Skeletal muscle tissue (tissue), 4 donors: ENCODE results near the gene PTPRN2. TPM values are rescaled to one million over a fixed set of nuclear protein-coding genes. Genes with fewer than 3 reads are reported as not detected.

Experiments used
- H3K27ac ChIP-seq: one replicate; pipeline ENCODE4 v1.7.0; 2013; ENCODE audit warnings: mild to moderate bottlenecking, low read depth, low read length, inconsistent platforms
- H3K27me3 ChIP-seq, 3 donors: one replicate each; pipeline ENCODE4 v1.7.0; 2013; ENCODE audit warnings: low read length in 3 of 3; ENCODE audit not compliant: control insufficient read depth in 3 of 3, insufficient read depth in 3 of 3
- H3K36me3 ChIP-seq, 3 donors: one replicate each; pipeline ENCODE4 v1.7.0; 2013; ENCODE audit warnings: low read length in 3 of 3; ENCODE audit not compliant: control insufficient read depth in 3 of 3, insufficient read depth in 3 of 3
- H3K4me1 ChIP-seq, 3 donors: one replicate each; pipeline ENCODE4 v1.7.0; 2013; ENCODE audit warnings: low read length in 3 of 3, mild to moderate bottlenecking in 3 of 3; ENCODE audit not compliant: control insufficient read depth in 3 of 3, insufficient read depth in 3 of 3
- H3K4me3 ChIP-seq, 3 donors: one replicate each; pipeline ENCODE4 v1.7.0; 2013; ENCODE audit warnings: low read length in 3 of 3
- H3K9ac ChIP-seq, 3 donors: one replicate each; pipeline ENCODE4 v1.7.0; 2013; ENCODE audit warnings: low read length in 3 of 3, mild to moderate bottlenecking in 3 of 3, moderate library complexity in 2 of 3, low read depth in 1 of 3
- H3K9me3 ChIP-seq, 3 donors: one replicate each; pipeline ENCODE4 v1.7.0; 2013; ENCODE audit warnings: low read length in 3 of 3; ENCODE audit not compliant: control insufficient read depth in 3 of 3
- total RNA-seq: library from RNA; depleted of rRNA; stranded (reverse); fragments of >200 nt; gene quantifications from one replicate; pipeline ENCODE4 v1.2.3, GENCODE V29; 2014
- donor health status: Osteomylitis.

PTPRN2 gene
- total RNA-seq, 1 donor from 2014 or later: 1.6 TPM

DNA sequence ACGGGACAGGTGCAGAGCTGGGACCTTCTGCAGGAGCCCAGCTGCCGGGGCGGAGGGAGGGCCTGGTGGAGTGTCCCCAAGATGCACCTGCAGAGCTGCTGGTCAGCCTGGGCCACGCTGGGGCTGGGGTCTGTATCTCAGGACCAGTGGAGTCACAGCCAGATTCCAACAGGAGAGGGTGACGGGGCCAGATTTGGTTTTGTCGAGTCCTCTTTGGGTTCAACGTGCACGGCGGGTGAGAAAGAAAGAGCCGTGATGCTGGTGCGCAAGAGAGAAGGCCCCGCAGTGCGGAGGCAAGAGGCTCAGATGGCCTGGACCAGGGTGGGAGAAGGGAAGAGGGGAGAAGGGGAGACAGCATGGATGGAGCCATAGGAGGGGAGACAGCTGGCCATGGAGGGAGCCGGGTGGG is 462.9 kb downstream of the PTPRN2 start:
- H3K4me1 ChIP-seq: no peaks in the 10 kb centered on the region
- H3K36me3 ChIP-seq: no peaks in the 10 kb centered on the region
- no peak overlapping the region for H3K4me3 ChIP-seq
- no peaks in the 10 kb centered on the region for H3K27me3 ChIP-seq
- H3K9ac ChIP-seq: no peak overlapping the region
- no peak overlapping the region for H3K27ac ChIP-seq
- H3K9me3 ChIP-seq: peaks cover 0 to 5% (median 3%) of the 10 kb centered on the region in 3 donors

DNA sequence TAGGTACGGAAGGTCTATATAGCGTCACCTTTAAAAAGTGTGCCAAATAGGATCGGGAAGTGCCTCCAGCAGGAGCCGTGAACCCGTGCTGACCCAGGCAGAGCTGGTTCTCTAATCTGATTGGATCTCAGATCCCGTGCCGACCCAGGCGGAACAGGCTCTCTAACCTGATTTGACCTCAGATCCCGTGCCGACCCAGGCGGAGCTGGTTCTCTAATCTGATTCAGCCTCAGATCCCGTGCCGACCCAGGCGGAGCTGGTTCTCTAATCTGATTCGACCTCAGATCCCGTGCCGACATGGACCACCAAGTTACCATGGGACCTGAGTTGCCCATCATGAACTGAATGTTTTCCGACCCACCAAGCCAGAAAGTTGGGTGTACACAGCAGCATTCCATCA is 463.9 kb downstream of the PTPRN2 start:
- H3K27ac ChIP-seq: no peak overlapping the region
- no peak overlapping the region for H3K4me3 ChIP-seq
- peaks cover 0 to 3% (median 3%) of the 10 kb centered on the region in 3 donors for H3K9me3 ChIP-seq
- no peaks in the 10 kb centered on the region for H3K27me3 ChIP-seq
- no peaks in the 10 kb centered on the region for H3K36me3 ChIP-seq
- H3K4me1 ChIP-seq: no peaks in the 10 kb centered on the region
- H3K9ac ChIP-seq: no peak overlapping the region

DNA sequence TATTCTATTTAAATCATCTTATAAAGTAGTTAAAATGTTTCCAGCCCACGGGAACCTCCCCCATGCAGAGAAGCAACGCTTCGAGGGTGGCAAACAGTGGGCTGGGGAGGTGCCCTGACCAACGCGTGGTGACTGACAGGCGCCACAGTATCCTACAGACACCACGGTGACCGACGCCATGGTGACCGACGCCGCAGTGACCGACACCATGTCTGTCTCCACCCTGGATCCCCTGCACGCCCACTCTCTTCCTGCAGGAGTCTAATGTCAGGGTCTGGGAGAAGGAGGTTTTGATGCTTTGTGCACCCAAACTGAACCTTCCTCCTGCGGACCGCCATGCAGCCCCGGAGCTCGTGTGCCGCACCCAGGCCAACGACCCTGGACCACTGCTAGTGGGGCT is 464.4 kb downstream of the PTPRN2 start:
- no peaks in the 10 kb centered on the region for H3K27me3 ChIP-seq
- H3K4me1 ChIP-seq: no peaks in the 10 kb centered on the region
- no peak overlapping the region for H3K4me3 ChIP-seq
- no peaks in the 10 kb centered on the region for H3K36me3 ChIP-seq
- H3K9me3 ChIP-seq: peaks cover 0 to 5% (median 3%) of the 10 kb centered on the region in 3 donors
- H3K9ac ChIP-seq: no peak overlapping the region
- H3K27ac ChIP-seq: no peak overlapping the region

DNA sequence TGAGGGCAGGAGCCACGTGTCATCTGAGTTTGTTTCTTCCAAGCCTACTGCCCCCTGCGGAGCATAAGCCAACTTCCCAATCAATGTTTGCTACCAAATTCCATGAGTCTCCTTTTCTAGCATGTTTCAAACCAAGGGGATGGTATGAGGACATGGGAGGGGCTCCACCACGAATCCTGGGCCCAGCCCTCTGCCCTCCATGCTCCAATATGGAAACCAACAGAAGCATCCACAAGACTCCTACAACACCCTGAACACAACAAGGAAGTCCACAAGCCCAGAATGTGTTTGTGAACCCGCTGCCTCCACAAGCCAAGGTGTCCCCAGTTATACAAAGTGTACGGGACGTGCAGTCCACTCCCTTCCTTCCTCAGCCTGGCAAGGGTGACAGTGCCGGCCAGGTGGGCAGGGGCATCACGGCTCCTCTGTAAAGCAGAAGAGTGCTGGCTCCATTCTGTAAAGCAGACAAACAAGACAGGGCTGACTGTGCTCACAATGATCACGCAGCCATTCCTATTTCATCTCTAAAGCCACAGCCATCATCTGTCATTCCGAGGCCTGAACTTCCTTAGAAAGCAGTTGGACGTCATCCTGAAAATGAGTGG is 466.1 kb downstream of the PTPRN2 start:
- peaks cover 0 to 5% (median 5%) of the 10 kb centered on the region in 3 donors for H3K9me3 ChIP-seq
- no peak overlapping the region for H3K9ac ChIP-seq

DNA sequence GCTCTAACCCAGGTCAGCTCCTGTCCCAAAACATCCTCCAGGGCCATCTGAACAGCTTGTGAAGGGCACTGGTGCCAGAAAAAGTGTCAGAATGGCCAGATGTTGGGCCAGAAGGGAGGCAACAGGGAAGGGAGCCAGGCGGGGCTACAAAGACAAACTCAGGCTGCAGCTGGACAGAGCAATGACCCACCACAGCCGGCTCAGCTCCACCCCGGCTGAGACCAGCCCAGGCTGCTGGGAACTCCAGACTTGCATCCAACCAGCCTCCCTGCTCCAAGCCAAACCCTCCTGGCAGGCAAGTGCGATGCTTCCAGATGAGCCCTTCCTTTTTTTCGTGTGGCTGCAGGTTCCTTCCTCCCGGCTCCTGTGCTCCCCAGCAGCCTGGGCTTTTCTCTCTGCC is 466.9 kb downstream of the PTPRN2 start:
- Histone ChIP-seq H3K27ac (no peak overlapping the region), H3K27me3 (no peaks in the 10 kb centered on the region), H3K4me3 (no peak overlapping the region), H3K36me3 (no peaks in the 10 kb centered on the region), H3K9ac (no peak overlapping the region), H3K9me3 (peaks cover 2 to 9% (median 8%) of the 10 kb centered on the region in 3 donors), H3K4me1 (no peaks in the 10 kb centered on the region)

More for the DNA sequence above, 466.1 kb downstream of the PTPRN2 start:
- Histone ChIP-seq H3K4me3 (no peak overlapping the region), H3K4me1 (no peaks in the 10 kb centered on the region), H3K27me3 (no peaks in the 10 kb centered on the region), H3K27ac (no peak overlapping the region), H3K36me3 (no peaks in the 10 kb centered on the region)

DNA sequence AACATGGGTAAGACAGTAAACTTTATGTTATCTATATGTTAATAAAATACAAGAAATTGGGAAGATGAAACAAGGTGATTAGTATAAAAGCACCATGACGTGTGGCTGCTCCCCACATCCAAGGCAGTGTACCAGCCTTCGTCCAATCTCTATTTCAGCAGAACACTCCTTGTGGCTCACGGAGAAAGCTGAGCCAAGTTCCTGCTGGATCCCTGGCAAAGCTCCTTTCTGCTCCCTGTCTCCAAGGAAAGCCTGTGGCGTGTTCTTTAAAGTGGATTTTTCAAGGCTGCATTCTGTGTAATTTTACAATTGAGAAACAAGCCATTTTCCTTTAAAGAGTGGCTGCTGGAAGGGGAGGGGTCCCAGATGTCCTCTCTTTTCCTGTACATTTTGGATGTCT is 467.3 kb downstream of the PTPRN2 start:
- Histone ChIP-seq H3K27me3 (no peaks in the 10 kb centered on the region), H3K36me3 (no peaks in the 10 kb centered on the region), H3K4me1 (no peaks in the 10 kb centered on the region), H3K9ac (no peak overlapping the region), H3K9me3 (peaks cover 2 to 9% (median 8%) of the 10 kb centered on the region in 3 donors), H3K4me3 (no peak overlapping the region), H3K27ac (no peak overlapping the region)

DNA sequence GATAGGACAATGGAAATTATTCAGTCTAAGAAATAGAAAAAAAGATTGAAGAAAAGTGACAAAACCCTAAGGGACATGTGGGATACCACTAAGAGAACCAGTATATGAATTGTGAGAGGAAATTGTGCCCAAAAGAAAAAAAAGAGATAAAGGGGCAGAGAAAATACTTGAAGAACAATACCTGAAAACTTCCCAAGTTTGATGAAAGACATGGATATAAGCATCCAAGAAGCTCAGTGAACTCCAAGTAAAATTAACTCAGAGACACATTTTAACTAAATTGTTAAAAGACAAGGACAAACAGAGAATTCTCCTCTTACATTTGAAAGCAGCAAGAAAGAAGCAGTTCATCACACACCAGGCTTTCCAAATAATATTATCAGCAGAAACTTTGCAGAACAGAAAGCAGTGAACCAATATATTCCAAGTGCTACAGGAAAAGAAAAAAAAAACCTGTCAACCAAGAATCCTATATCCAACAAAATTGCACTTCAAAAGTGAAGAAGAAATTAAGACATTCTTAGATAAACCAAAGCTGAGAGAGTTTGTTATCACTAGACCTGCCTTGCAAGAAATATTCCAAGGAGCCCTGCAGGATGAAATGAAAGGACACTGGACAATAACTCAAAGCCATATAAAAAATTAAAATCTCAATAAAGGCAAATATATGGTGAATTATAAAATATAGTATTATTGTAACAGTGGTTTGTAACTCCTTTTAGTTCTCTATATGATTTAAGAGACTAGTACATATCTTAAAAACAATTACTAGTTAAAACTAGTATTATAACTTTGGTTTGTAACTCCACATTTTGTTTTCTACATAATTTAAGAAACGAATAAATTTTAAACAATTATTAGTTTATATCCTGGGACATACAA is 470.0 kb downstream of the PTPRN2 start:
- Histone ChIP-seq H3K36me3 (no peaks in the 10 kb centered on the region), H3K4me1 (no peaks in the 10 kb centered on the region), H3K4me3 (no peak overlapping the region), H3K27ac (no peak overlapping the region), H3K9ac (no peak overlapping the region), H3K27me3 (no peaks in the 10 kb centered on the region), H3K9me3 (peaks cover 2 to 10% (median 9%) of the 10 kb centered on the region in 3 donors)

DNA sequence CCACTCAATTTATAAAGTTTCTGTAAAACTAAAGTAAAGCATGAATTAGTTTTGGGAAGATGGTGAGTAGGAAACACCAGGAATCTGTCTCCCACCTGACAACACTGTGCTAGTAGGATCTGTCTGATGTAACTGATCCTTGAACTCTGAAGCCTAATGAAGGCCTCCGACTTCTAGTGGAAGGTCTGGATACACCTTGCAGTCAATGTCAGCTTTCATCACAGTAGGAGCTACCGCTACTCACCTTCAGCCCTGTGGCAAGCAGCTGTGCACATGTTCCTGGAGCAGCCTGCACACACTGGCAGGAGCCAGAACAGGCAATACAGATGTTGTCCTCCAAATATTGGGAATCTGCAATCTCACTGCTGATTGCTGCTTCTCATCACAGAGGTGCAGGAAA is 471.4 kb downstream of the PTPRN2 start:
- Histone ChIP-seq H3K27me3 (no peaks in the 10 kb centered on the region), H3K9me3 (peaks cover 2 to 10% (median 6%) of the 10 kb centered on the region in 3 donors), H3K4me3 (no peak overlapping the region), H3K36me3 (no peaks in the 10 kb centered on the region), H3K9ac (no peak overlapping the region), H3K4me1 (no peaks in the 10 kb centered on the region), H3K27ac (no peak overlapping the region)

DNA sequence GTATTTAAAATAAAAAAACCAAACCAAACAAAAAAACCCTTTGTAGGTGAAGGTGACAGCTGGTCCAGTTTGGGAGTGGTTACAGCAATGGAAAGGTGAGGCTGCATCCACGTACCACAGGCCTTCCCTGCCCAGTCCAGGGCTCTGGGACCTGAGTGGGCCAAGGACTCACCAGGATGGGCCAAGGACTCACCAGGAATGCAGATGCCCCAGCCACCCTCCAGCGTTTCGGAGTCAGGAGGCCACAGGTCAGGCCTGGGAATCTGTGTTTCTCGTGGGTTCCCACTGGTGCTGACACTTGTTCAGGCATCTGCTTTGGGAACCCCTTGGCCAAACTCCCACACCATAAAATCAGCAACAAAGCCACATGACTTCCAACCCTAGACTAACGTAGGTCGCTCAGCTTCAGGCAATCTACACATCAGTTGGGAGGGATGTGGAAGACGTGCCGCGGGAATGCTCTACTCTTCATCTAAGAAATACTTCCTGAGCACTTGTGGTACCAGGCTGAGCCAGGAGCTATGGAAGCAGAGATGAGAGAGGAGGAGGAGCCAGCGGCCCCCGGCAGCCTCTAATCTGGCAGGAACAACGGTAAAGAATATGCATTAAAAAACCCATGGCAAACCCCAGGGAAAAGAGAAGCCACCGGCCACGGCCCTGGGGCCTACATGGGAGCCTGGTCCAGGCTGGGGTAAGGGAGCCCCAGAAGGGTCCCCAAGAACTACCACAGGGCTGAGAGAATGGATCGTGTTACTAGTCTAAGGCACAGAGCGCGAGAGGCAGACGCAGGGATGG is 473.4 kb downstream of the PTPRN2 start:
- H3K27ac ChIP-seq: no peak overlapping the region
- H3K9ac ChIP-seq: no peak overlapping the region
- H3K4me1 ChIP-seq: no peaks in the 10 kb centered on the region
- no peak overlapping the region for H3K4me3 ChIP-seq
- H3K9me3 ChIP-seq: peaks cover 2 to 18% (median 9%) of the 10 kb centered on the region in 3 donors
- H3K36me3 ChIP-seq: peaks cover 0 to 2% (median 0%) of the 10 kb centered on the region in 3 donors
- no peaks in the 10 kb centered on the region for H3K27me3 ChIP-seq
